OCI-M2 (cell line): Measurements from ENCODE around the gene TPSG1.

Source experiments
- DNase-seq: peaks from one replicate; lab custom pipeline; 2025; ENCODE audit not compliant: unreplicated experiment; lab: John Stamatoyannopoulos, UW

TPSG1 gene

GRCh38 chr16:1217526-1217925, 7.5 kb downstream of the TPSG1 start:
- no peak for DNase-seq

GRCh38 chr16:1216681-1217400, 8.2 kb downstream of the TPSG1 start:
- DNase-seq, result no peak

- no peak for DNase-seq
Measured at GRCh38 chr16:1216296-1216619, 8.8 kb downstream of the TPSG1 start.

GRCh38 chr16:1215574-1216295, 9.3 kb downstream of the TPSG1 start:
- DNase-seq, result no peak

GRCh38 chr16:1214719-1215118, 10.3 kb downstream of the TPSG1 start:
- DNase-seq, result no peak

GRCh38 chr16:1213796-1214372, 11.2 kb downstream of the TPSG1 start:
- DNase-seq, result no peak

- no peak for DNase-seq
Measured at GRCh38 chr16:1213231-1213630, 11.8 kb downstream of the TPSG1 start.

GRCh38 chr16:1212616-1213194, 12.4 kb downstream of the TPSG1 start:
- DNase-seq, result no peak

GRCh38 chr16:1211451-1212268, 13.4 kb downstream of the TPSG1 start:
- DNase-seq, result no peak

GRCh38 chr16:1210461-1210860, 14.6 kb downstream of the TPSG1 start:
- DNase-seq, result no peak

- DNase-seq, result no peak
Measured at GRCh38 chr16:1209081-1209480, 16.0 kb downstream of the TPSG1 start.

GRCh38 chr16:1208239-1208830, 16.7 kb downstream of the TPSG1 start:
- DNase-seq, result no peak

GRCh38 chr16:1206786-1207185, 18.3 kb downstream of the TPSG1 start:
- no peak for DNase-seq

- DNase-seq, result no peak
Measured at GRCh38 chr16:1206326-1206725, 18.7 kb downstream of the TPSG1 start.

GRCh38 chr16:1204933-1205332, 20.1 kb downstream of the TPSG1 start:
- DNase-seq, result no peak

- no peak for DNase-seq
Measured at GRCh38 chr16:1202274-1202673, 22.8 kb downstream of the TPSG1 start.

GRCh38 chr16:1201444-1201843, 23.6 kb downstream of the TPSG1 start:
- DNase-seq, result no peak

GRCh38 chr16:1200014-1200627, 24.9 kb downstream of the TPSG1 start:
- no peak for DNase-seq

- no peak for DNase-seq
Measured at GRCh38 chr16:1199347-1200013, 25.6 kb downstream of the TPSG1 start.
